GM23338 (cell line): ENCODE measurements around the gene FAM234A. TPM values are rescaled to one million over a fixed set of nuclear protein-coding genes. Genes with fewer than 3 reads are reported as not detected.

Source experiments
- ATAC-seq: fragments of 200-7000 bp; cut with Tn5 transposase; 3 replicates; pipeline ENCODE4 v1.9.1; 2020
- DNase-seq: peaks from one replicate; pipeline ENCODE4 v3.0.0-alpha.2; 2015; ENCODE audit warnings: low spot score
- H2AFZ ChIP-seq: fragments of 200-600 bp; sonication (generic); 2 replicates; pipeline ENCODE4 v1.8.0; 2016; ENCODE audit warnings: antibody characterized with exemption, mild to moderate bottlenecking, moderate library complexity
- H3F3A ChIP-seq: fragments of 200-600 bp; sonication (generic); replicated peaks from 2 replicates; pipeline ENCODE4 v1.8.0; 2017; ENCODE audit warnings: antibody characterized with exemption, mixed run types, low read depth
- H3K27ac ChIP-seq: fragments of 200-600 bp; sonication (generic); 2 replicates; pipeline ENCODE4 v1.6.1; 2016; ENCODE audit warnings: low read depth
- H3K27me3 ChIP-seq: fragments of 200-600 bp; sonication (generic); 2 replicates; pipeline ENCODE4 v1.8.0; 2016; ENCODE audit warnings: mild to moderate bottlenecking, mixed run types, moderate library complexity; ENCODE audit not compliant: insufficient read depth
- H3K36me3 ChIP-seq: fragments of 200-600 bp; sonication (generic); 2 replicates; pipeline ENCODE4 v1.8.0; 2016; ENCODE audit warnings: mild to moderate bottlenecking; ENCODE audit not compliant: insufficient read depth
- H3K4me1 ChIP-seq: fragments of 200-600 bp; sonication (generic); 2 replicates; pipeline ENCODE4 v1.8.0; 2016; ENCODE audit warnings: mild to moderate bottlenecking, moderate library complexity; ENCODE audit not compliant: insufficient read depth
- H3K4me2 ChIP-seq: fragments of 200-600 bp; sonication (generic); 2 replicates; pipeline ENCODE4 v1.7.1; 2017; ENCODE audit warnings: mixed run types
- H3K4me3 ChIP-seq: fragments of 200-600 bp; sonication (generic); 2 replicates; pipeline ENCODE4 v1.6.1; 2016; ENCODE audit warnings: mixed run types
- H3K79me2 ChIP-seq: fragments of 200-600 bp; sonication (generic); replicated peaks from 2 replicates; pipeline ENCODE4 v1.8.0; 2017; ENCODE audit warnings: mild to moderate bottlenecking; ENCODE audit not compliant: insufficient read depth
- H3K9me2 ChIP-seq: fragments of 200-600 bp; sonication (generic); 2 replicates; pipeline ENCODE4 v1.8.0; 2017; ENCODE audit not compliant: insufficient read depth
- H4K20me1 ChIP-seq: fragments of 200-600 bp; sonication (generic); replicated peaks from 2 replicates; pipeline ENCODE4 v1.8.0; 2017; ENCODE audit warnings: mild to moderate bottlenecking; ENCODE audit not compliant: insufficient read depth
- H3K27ac Mint-ChIP-seq: 2 replicates; pipeline ENCODE4 v1.8.0; 2020; ENCODE audit warnings: inconsistent platforms, mild to moderate bottlenecking, moderate library complexity, mixed read lengths
- H3K27me3 Mint-ChIP-seq: 3 replicates; pipeline ENCODE4 v1.8.0; 2022; ENCODE audit warnings: low read depth, mild to moderate bottlenecking, moderate library complexity, mixed read lengths, inconsistent platforms; ENCODE audit not compliant: insufficient read depth, poor library complexity
- H3K36me3 Mint-ChIP-seq: 3 replicates; pipeline ENCODE4 v1.8.0; 2021; ENCODE audit warnings: low read depth, mild to moderate bottlenecking, inconsistent platforms, moderate library complexity, mixed read lengths
- H3K4me1 Mint-ChIP-seq: 3 replicates; pipeline ENCODE4 v1.8.0; 2020; ENCODE audit warnings: mild to moderate bottlenecking, inconsistent platforms, mixed read lengths
- H3K4me3 Mint-ChIP-seq: 3 replicates; pipeline ENCODE4 v1.8.0; 2021; ENCODE audit warnings: moderate library complexity, mild to moderate bottlenecking, inconsistent platforms, mixed read lengths
- H3K9me3 Mint-ChIP-seq: 3 replicates; pipeline ENCODE4 v1.8.0; 2020; ENCODE audit warnings: moderate library complexity, mild to moderate bottlenecking, inconsistent platforms, mixed read lengths
- CREB1 ChIP-seq: fragments of 250-450 bp; sonication (Bioruptor Pico); IDR thresholded peaks from 2 replicates; pipeline ENCODE4 v1.5.0; 2020; ENCODE audit warnings: low read depth, mild to moderate bottlenecking, moderate library complexity
- EZH2 ChIP-seq: fragments of 200-600 bp; sonication (generic); IDR thresholded peaks from one replicate; pipeline ENCODE4 v1.8.0; 2017; ENCODE audit warnings: antibody characterized with exemption, mild to moderate bottlenecking, low read depth; ENCODE audit not compliant: unreplicated experiment
- EZH2phosphoT487 ChIP-seq: fragments of 200-600 bp; sonication (generic); IDR thresholded peaks from one replicate; pipeline ENCODE4 v1.8.1; 2018; ENCODE audit warnings: antibody characterized with exemption; ENCODE audit not compliant: unreplicated experiment
- JUNB ChIP-seq: IDR thresholded peaks from one replicate; pipeline ENCODE4 v1.6.1; 2016; ENCODE audit warnings: antibody characterized with exemption; ENCODE audit not compliant: unreplicated experiment
- NANOG ChIP-seq: IDR thresholded peaks from 2 replicates; pipeline ENCODE4 v1.6.1; 2016; ENCODE audit warnings: antibody characterized with exemption, borderline replicate concordance
- POLR2AphosphoS5 ChIP-seq: IDR thresholded peaks from 2 replicates; pipeline ENCODE4 v1.6.1; 2016; ENCODE audit warnings: antibody characterized with exemption, low read depth
- STAT1 ChIP-seq: IDR thresholded peaks from one replicate; pipeline ENCODE4 v1.6.1; 2016; ENCODE audit warnings: antibody characterized with exemption; ENCODE audit not compliant: unreplicated experiment
- ZNF114 ChIP-seq: fragments of 250-450 bp; sonication (Bioruptor Pico); IDR thresholded peaks from 2 replicates; pipeline ENCODE4 v1.5.0; 2020; ENCODE audit warnings: mild to moderate bottlenecking, moderate library complexity
- polyA plus RNA-seq: library from polyadenylated mRNA; unstranded; fragments of >200 nt; fragmentation: Nextera tagmentation; extraction: Ambion mirVana; gene quantifications from 2 replicates; pipeline ENCODE4 v1.2.1, GENCODE V29; 2016
- total RNA-seq: library from RNA; depleted of rRNA; stranded (reverse); fragments of >200 nt; shearing (Covaris generic); gene quantifications from 2 replicates; pipeline ENCODE4 v1.2.3, GENCODE V29; 2014
- TF ChIP-seq, protein P1 (sequence below): fragments of 250-450 bp; sonication (Bioruptor Pico); IDR thresholded peaks from 2 replicates; pipeline ENCODE4 v1.5.0; 2020; ENCODE audit warnings: mild to moderate bottlenecking, moderate library complexity

FAM234A gene
- total and polyA plus RNA-seq, 2 experiments from 2014 or later: 41.9 to 128 TPM

DNA sequence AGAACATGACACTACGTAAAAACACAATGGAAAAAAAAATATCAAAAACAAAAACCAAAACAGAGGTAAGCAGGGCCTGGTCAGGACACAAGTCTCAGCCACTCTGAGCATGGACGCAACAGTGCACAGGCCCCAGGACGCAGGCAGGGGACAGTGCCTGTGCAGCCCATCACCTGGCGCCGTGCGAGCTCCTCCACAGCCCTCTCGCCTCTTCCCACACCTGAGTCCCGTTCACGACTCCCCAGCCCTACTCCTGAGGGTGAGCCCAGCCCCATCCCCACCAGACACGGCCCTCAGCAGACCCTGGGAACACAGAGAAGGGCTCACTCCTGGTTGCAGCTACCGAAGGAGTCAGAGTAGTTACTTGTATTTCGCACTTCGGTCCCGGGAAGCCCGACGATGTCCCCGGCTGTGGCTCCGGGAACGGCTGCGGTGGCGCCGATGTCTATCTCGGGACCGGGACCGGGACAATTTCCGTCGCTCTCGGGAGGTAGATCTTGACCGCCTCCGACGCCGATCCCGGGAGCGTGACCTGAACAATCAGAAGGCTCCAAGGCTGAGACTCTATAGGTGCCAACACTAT lies 44.9 kb upstream of the FAM234A start (continued):
- TF ChIP-seq, protein P1, sequence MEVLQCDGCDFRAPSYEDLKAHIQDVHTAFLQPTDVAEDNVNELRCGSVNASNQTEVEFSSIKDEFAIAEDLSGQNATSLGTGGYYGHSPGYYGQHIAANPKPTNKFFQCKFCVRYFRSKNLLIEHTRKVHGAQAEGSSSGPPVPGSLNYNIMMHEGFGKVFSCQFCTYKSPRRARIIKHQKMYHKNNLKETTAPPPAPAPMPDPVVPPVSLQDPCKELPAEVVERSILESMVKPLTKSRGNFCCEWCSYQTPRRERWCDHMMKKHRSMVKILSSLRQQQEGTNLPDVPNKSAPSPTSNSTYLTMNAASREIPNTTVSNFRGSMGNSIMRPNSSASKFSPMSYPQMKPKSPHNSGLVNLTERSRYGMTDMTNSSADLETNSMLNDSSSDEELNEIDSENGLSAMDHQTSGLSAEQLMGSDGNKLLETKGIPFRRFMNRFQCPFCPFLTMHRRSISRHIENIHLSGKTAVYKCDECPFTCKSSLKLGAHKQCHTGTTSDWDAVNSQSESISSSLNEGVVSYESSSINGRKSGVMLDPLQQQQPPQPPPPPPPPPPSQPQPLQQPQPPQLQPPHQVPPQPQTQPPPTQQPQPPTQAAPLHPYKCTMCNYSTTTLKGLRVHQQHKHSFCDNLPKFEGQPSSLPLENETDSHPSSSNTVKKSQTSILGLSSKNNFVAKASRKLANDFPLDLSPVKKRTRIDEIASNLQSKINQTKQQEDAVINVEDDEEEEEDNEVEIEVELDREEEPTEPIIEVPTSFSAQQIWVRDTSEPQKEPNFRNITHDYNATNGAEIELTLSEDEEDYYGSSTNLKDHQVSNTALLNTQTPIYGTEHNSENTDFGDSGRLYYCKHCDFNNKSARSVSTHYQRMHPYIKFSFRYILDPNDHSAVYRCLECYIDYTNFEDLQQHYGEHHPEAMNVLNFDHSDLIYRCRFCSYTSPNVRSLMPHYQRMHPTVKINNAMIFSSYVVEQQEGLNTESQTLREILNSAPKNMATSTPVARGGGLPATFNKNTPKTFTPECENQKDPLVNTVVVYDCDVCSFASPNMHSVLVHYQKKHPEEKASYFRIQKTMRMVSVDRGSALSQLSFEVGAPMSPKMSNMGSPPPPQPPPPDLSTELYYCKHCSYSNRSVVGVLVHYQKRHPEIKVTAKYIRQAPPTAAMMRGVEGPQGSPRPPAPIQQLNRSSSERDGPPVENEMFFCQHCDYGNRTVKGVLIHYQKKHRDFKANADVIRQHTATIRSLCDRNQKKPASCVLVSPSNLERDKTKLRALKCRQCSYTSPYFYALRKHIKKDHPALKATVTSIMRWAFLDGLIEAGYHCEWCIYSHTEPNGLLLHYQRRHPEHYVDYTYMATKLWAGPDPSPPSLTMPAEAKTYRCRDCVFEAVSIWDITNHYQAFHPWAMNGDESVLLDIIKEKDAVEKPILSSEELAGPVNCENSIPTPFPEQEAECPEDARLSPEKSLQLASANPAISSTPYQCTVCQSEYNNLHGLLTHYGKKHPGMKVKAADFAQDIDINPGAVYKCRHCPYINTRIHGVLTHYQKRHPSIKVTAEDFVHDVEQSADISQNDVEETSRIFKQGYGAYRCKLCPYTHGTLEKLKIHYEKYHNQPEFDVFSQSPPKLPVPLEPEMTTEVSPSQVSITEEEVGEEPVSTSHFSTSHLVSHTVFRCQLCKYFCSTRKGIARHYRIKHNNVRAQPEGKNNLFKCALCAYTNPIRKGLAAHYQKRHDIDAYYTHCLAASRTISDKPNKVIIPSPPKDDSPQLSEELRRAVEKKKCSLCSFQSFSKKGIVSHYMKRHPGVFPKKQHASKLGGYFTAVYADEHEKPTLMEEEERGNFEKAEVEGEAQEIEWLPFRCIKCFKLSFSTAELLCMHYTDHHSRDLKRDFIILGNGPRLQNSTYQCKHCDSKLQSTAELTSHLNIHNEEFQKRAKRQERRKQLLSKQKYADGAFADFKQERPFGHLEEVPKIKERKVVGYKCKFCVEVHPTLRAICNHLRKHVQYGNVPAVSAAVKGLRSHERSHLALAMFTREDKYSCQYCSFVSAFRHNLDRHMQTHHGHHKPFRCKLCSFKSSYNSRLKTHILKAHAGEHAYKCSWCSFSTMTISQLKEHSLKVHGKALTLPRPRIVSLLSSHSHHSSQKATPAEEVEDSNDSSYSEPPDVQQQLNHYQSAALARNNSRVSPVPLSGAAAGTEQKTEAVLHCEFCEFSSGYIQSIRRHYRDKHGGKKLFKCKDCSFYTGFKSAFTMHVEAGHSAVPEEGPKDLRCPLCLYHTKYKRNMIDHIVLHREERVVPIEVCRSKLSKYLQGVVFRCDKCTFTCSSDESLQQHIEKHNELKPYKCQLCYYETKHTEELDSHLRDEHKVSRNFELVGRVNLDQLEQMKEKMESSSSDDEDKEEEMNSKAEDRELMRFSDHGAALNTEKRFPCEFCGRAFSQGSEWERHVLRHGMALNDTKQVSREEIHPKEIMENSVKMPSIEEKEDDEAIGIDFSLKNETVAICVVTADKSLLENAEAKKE (CRISPR knock-in tag): no peak
- TF ChIP-seq POLR2AphosphoS5 (no peak), EZH2phosphoT487 (no peak), STAT1 (no peak), NANOG (no peak), JUNB (no peak), EZH2 (no peak)

DNA sequence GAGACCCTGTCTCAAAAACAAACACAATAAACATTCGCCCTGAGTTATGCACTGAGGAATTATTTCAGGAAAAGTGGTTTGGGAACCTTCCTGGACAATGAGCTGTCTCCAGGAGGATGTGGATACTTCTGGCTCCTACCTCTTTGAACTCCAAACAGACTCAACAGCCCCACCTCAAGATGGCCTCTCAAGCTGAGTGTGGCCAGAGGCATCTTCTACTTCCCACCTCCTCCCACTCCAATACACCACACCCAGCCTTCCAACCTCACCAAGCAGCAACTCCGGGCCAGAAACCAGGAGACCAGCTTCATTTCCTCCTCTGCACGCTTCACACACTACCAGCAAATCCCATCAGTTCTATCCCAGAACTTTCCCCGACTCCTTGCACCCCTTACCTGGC lies 42.8 kb upstream of the FAM234A start:
- H3K27ac ChIP-seq: peak overlapping the region; percentile 39; the same call in 1 of the 2 replicates
- peaks cover 5% of the 10 kb centered on the region for H3K27me3 Mint-ChIP-seq
- H3K4me3 Mint-ChIP-seq: no peak overlapping the region
- no peak overlapping the region for H3K4me3 ChIP-seq
- no peak for ATAC-seq
- peaks cover 83% of the 10 kb centered on the region for H3K36me3 ChIP-seq
- no peaks in the 10 kb centered on the region for H3K27me3 ChIP-seq
- peaks cover 90% of the 10 kb centered on the region for H3K36me3 Mint-ChIP-seq
- H3F3A ChIP-seq: peaks cover 46% of the 10 kb centered on the region
- no peaks in the 10 kb centered on the region for H3K4me1 ChIP-seq
- H4K20me1 ChIP-seq: peaks cover 13% of the 10 kb centered on the region
- H2AFZ ChIP-seq: no peak overlapping the region
- no peaks in the 10 kb centered on the region for H3K9me3 Mint-ChIP-seq
- H3K27ac Mint-ChIP-seq: no peak overlapping the region
- no peaks in the 10 kb centered on the region for H3K4me1 Mint-ChIP-seq
- DNase-seq: no peak
- no peaks in the 10 kb centered on the region for H3K9me2 ChIP-seq
- H3K4me2 ChIP-seq: no peak overlapping the region
- peaks cover 9% of the 10 kb centered on the region; the same call in 1 of the 2 replicates for H3K79me2 ChIP-seq
- TF ChIP-seq EZH2 (no peak), EZH2phosphoT487 (no peak), ZNF114 (CRISPR knock-in tag) (no peak), CREB1 (CRISPR knock-in tag) (no peak)
- TF ChIP-seq, protein P1 (CRISPR knock-in tag): no peak
